ACC112 (cell line): ENCODE measurements around the gene MNX1.

Experiments
- H2AFZ ChIP-seq: fragments of 200-600 bp; sonication (generic); one replicate; pipeline ENCODE4 v1.6.0; 2017; ENCODE audit warnings: antibody characterized with exemption, low read length; ENCODE audit not compliant: unreplicated experiment
- H3K27ac ChIP-seq: fragments of 200-600 bp; sonication (generic); 2 replicates; pipeline ENCODE4 v1.5.1; 2014; ENCODE audit warnings: low read depth, mild to moderate bottlenecking, antibody characterized with exemption, low read length, moderate library complexity
- H3K27me3 ChIP-seq: fragments of 200-600 bp; sonication (generic); 2 replicates; pipeline ENCODE4 v1.6.1; 2014; ENCODE audit warnings: mild to moderate bottlenecking, antibody characterized with exemption, low read length, moderate library complexity, mixed read lengths; ENCODE audit not compliant: insufficient read depth
- H3K36me3 ChIP-seq: fragments of 200-600 bp; sonication (generic); 2 replicates; pipeline ENCODE4 v1.6.1; 2016; ENCODE audit warnings: mild to moderate bottlenecking, antibody characterized with exemption, low read length, moderate library complexity, mixed read lengths; ENCODE audit not compliant: insufficient read depth
- H3K4me1 ChIP-seq: fragments of 200-600 bp; sonication (generic); one replicate; pipeline ENCODE4 v1.6.1; 2016; ENCODE audit warnings: low read length, mixed read lengths; ENCODE audit not compliant: insufficient read depth, unreplicated experiment, control insufficient read depth
- H3K4me3 ChIP-seq: fragments of 200-600 bp; sonication (generic); 2 replicates; pipeline ENCODE4 v1.5.1; 2014; ENCODE audit warnings: mild to moderate bottlenecking, low read depth, low read length
- H3K79me2 ChIP-seq: fragments of 200-600 bp; sonication (generic); one replicate; pipeline ENCODE4 v1.6.0; 2016; ENCODE audit warnings: low read length; ENCODE audit not compliant: control insufficient read depth, unreplicated experiment, insufficient read depth

The MNX1 gene

DNA sequence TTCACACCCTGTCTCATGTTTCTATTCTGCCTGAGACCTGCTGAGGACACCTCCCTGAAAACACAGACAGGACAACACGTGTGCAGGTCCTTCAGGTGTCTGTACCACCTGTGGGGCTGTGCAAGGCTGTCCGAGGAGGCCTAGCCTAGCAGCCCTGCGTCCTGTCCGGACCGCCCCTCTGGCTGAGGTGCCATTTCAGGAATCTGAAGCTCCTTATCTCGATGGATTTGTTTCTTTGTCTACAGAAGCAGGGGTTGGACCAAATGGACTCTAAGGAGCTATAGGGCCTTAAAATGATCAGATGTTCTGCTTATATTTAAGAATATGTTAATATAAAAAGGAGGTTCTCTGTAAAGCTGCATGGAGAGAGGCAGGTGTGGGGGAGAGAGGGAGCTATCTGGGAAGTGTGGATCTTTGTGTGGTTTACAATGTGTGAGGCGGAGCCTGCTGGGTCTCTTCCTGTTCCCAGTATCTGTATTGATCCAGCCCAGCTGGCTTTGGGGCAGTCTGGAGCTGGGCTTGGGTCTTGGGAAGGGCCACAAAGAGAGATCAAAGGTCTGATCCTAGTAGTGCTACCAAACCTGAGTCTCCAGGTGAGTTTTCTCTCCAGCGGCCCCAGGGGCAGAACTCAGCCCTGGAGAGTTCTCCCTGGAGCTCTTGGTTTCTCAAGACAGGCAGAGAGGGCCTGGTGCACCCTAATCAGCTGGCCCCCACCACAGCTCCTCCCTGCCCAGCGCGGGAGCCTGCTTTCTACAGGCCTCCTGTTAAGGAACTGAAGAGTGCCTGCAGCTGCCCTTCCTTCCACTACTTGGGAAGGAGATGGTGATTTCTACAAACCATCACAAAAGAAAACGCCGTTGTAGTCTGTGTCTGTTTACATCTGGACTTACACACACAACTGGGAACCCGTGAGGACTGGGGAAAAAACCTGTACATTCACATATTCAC, 3.4 kb upstream of the MNX1 start:
- Histone ChIP-seq H3K36me3 (no peaks in the 10 kb centered on the region), H2AFZ (no peak overlapping the region), H3K27me3 (peaks cover 96% of the 10 kb centered on the region), H3K4me3 (no peak overlapping the region), H3K79me2 (no peaks in the 10 kb centered on the region), H3K4me1 (no peaks in the 10 kb centered on the region), H3K27ac (no peak overlapping the region)

DNA sequence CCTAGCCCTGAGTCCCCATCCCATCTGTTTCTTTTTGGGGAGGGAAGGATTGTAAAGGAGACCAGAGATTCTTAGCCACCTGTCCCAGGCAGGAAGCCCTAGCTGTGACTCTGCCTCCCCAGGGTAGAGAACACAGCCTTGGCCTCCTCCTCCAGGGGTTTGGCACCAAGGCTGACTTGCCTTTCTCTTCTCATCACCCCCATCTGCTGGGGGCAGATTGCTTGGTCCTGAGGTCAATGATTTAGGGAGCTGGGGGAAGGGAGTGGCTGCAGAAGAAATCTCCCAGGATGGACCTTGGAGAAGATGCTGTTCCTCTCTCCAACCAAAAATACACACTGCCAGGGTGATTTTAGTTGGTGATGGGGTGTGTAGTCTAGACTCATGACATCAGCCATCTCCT, 2.6 kb upstream of the MNX1 start:
- Histone ChIP-seq H3K27me3 (peaks cover 96% of the 10 kb centered on the region), H3K4me1 (no peaks in the 10 kb centered on the region), H3K27ac (no peak overlapping the region), H3K4me3 (no peak overlapping the region), H3K36me3 (no peaks in the 10 kb centered on the region), H3K79me2 (no peaks in the 10 kb centered on the region), H2AFZ (no peak overlapping the region)

DNA sequence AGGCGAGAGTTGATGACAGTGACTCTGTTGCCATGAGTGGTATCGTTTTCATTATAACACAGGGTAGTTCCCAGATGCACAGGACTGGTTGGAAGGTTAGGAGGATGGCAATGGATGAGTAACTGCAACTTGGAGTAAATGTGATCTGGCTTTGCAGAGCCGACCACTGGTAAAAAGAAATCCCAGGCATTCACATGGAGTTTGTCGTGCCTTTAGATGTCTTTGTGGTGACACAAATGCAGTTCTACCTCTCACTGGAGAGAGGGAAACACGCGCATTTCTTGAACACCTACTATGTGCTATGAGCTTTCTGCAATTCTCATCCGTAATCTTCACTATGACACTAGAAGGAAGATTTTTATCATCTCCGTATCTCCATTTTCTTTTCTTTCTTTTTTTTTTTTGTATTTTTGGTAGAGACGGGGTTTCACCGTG, 1.7 kb upstream of the MNX1 start:
- H3K36me3 ChIP-seq, result no peaks in the 10 kb centered on the region
- H3K79me2 ChIP-seq, result no peaks in the 10 kb centered on the region
- H3K27ac ChIP-seq, result no peak overlapping the region
- H3K4me3 ChIP-seq, result no peak overlapping the region
- H3K27me3 ChIP-seq, result peaks cover 96% of the 10 kb centered on the region
- no peaks in the 10 kb centered on the region for H3K4me1 ChIP-seq
- no peak overlapping the region for H2AFZ ChIP-seq

DNA sequence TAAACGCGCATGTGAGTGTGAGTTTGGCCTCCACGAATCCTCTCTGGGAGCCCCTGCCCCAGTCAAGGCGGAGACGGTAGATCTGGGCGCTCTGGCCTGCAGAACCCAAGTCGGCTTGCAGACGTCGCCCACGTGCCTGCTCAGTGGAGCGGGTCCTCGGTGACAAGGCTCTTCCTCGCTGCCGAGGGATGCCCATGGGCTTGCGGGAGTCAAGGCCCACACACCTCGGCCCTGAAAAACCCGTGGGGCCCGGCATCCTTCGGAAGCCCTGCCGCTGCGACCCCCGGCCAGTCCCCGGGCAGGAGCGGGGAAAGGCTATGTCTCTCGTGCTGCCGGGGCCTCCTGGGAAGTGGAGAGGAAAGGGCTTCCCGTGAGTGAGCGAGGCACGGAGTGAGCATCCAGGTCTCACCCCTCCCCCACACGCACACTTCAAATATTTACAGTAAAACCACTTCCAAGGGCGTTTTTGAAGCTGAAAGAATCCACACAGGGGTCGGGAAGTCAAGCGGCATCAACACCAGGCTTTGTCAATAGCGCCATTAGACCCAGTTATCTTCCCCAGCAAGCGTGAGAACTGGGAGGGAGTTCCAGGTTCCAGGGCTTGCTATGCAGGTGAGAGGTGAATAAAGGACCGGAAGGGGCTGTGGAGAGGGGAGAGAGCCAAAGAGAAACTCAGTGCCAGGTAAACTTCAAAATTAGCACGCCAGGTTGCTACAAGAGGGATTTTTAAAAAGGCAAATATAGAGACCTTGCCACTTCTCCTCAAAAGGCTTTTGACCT, 1.1 kb upstream of the MNX1 start:
- H3K79me2 ChIP-seq, result no peaks in the 10 kb centered on the region
- no peak overlapping the region for H3K4me3 ChIP-seq
- no peak overlapping the region for H3K27ac ChIP-seq
- no peak overlapping the region for H2AFZ ChIP-seq
- peaks cover 96% of the 10 kb centered on the region for H3K27me3 ChIP-seq
- H3K4me1 ChIP-seq, result no peaks in the 10 kb centered on the region
- no peaks in the 10 kb centered on the region for H3K36me3 ChIP-seq

DNA sequence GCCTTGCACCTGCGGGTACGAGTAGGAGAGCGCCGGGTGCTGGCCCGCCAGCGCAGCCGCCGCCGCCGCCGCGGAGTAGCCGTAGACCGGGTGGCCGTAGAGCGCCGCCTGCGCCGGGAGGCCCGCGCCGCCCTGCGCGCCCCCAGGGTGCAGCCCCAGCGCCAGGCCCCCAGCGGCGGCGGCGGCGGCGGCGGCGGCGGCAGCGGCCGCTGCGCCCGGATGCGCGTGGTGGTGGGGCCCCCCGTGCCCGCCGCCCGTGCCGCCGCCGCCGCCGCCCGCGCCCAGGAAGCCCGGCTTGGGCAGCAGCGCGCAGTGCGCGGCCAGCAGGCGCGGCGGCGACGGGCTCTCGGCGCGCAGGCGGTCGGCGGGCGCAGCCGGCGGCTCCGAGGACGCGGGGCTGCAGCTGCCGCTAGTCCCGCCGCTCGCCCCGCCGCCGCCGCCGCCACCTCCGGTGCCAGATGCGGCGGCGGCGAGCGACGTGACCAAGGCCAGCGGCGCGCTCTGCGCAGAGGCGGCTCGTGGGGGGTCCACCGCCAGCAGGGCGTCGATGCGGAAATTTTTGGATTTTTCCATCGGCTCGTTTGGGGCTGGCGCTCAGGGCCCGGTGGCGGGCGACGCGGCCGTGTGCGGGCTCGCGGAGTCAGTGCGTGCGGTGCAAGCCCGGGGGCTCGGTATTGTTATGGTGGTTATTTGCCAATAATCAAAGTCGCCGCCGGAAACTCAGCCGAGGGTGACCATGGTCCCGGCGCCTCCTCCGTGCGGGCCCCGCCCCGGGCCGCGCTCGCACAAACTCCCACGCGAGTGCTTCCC, 480 bp downstream of the MNX1 start:
- H3K27me3 ChIP-seq, result peaks cover 96% of the 10 kb centered on the region
- no peaks in the 10 kb centered on the region for H3K79me2 ChIP-seq
- H2AFZ ChIP-seq, result no peak overlapping the region
- no peaks in the 10 kb centered on the region for H3K4me1 ChIP-seq
- peak overlapping the region; percentile 16; the same call in 1 of the 2 replicates for H3K4me3 ChIP-seq
- H3K27ac ChIP-seq, result no peak overlapping the region
- H3K36me3 ChIP-seq, result no peaks in the 10 kb centered on the region

DNA sequence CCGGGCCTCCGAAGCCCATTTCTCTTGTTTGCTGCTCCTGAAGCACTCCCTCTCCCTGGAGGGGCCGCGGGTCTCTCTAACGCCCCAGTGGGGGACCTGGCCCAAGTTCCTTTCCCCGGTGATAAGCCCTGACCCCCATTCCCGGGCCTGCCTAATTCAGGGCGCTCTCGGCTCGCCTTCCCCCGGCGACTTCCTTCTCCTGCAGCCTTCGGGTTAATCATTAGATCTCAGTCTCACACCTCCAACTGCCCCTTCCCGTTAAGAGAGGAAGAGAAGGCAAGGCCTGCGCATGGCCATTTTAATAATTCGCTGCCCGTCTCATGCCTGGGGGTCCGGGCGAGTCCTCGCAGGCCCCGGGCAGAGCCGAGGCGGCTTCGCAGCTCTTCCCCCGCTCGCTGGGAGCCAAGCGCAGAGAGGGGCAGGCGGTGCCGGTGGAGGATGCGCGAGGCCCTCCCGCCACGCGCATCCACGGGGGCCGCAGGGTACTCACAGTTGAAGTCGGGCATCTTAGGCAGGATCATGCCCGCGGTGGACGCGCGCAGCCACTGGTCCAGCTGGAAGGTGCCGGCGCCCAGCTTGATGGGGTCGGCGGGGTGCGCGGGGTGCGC, 1.2 kb downstream of the MNX1 start:
- Histone ChIP-seq H2AFZ (no peak overlapping the region), H3K4me3 (no peak overlapping the region), H3K79me2 (no peaks in the 10 kb centered on the region), H3K36me3 (no peaks in the 10 kb centered on the region), H3K27me3 (peaks cover 96% of the 10 kb centered on the region), H3K27ac (no peak overlapping the region), H3K4me1 (no peaks in the 10 kb centered on the region)

DNA sequence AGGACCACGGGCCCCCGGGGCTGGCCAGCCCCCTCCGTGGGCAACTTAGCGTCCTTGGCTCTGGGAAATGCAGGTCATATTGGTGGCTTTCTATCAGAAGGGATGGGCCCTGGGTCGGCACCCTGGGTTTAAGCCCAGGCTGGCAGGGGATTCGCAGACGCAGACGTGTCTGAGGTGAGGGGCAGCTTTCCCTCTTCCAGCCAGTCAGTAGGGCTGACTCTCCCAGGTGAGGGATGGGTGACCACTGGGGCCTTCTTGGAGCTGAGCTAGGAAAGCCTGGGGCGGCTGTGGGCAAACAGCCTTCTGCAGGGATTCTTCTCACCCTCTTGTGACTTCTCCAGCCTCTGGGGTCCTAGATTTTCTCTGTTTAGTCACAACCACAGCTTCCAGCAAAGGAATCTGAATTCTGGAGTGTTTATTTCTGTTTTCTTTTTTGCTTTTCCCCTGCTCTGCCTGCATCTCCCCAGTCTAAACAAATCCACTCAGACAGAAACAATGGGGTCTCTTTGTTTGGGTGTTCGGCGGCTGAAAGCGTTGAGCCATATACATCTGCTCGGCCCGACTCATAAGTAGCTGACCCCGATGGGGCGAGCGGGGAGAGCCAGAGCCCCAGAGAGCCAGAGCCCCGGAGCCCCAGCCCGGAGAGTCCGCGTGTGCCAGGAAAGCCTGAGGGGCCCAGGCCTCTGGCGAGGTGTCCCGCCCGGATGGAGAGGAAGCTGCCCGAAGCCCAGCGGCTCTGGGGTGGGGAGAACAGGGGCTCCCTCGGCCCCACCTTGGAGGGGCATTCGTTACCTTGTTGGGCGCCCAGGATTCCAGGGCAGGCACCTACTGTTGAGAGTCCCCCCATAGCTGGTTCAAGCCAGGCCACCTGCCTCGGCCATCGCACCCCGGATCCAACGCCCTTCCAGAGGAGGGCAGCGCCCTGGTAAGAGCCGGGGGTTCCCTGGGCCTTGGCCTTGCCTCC, 2.0 kb downstream of the MNX1 start:
- Histone ChIP-seq H3K27me3 (peaks cover 96% of the 10 kb centered on the region), H3K4me3 (no peak overlapping the region), H2AFZ (no peak overlapping the region), H3K79me2 (no peaks in the 10 kb centered on the region), H3K4me1 (no peaks in the 10 kb centered on the region), H3K36me3 (no peaks in the 10 kb centered on the region), H3K27ac (no peak overlapping the region)

DNA sequence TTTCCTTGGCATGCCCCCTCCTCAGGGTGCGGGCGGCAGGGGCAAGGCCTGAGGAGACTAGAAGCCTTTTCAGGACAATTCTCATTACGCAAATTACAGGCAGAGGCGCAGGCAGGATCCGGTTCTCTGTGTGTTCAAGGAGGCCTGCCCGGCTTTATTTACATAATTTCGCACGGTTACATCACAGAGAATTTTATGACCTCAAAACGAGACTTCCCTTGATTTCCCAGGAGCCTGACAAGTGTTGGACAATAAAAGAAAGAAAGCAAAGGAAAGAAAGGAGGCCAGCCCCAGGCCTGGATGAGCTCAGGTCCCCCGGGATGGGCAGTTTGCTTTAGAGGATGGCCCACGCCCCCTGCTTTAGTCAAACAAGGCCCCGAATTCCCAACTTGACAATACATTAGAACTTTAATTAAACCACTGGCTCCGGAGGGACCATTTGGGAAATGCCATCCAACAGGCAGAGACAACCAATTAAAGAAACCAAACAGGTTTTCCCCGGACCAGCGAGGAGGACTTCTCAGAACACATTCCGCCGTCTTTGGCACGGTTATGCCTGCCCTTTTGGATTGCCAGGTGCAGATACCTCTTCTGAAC, 2.9 kb downstream of the MNX1 start:
- H3K36me3 ChIP-seq, result no peaks in the 10 kb centered on the region
- H3K4me1 ChIP-seq, result no peaks in the 10 kb centered on the region
- H3K27me3 ChIP-seq, result peaks cover 96% of the 10 kb centered on the region
- H3K27ac ChIP-seq, result no peak overlapping the region
- H2AFZ ChIP-seq, result no peak overlapping the region
- no peaks in the 10 kb centered on the region for H3K79me2 ChIP-seq
- no peak overlapping the region for H3K4me3 ChIP-seq

DNA sequence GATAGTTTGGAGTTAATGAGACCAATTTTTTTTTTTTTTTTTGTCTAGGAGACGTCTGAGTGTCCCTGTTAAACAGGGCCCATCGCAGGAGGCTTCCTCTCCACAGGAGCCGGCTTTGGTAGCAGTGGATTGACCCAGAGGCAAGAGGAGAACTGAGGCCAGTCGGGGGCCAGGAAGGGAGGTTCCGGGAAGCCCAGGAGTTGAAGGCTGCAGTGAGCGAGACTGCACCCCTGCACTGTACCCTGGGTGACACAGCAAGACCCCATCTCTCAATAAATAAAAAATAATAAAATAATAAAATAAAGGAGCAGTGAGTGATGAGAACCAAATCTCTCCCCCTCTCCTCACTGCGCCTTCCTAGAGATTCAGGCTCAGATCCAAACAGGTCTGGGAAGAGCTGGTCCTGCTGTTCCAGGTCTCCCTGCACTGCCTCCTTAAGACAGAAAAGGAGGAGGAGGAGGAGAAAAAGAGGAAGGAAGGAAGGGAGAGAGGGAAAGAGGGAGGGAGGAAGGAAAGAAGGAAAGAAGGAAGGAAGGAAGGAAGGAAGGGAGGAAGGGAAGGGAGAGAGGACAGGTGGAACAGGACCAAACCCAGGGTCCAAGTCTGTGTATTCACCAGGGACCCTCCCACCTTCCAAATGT, 3.5 kb downstream of the MNX1 start:
- Histone ChIP-seq H2AFZ (no peak overlapping the region), H3K4me3 (no peak overlapping the region), H3K36me3 (no peaks in the 10 kb centered on the region), H3K4me1 (no peaks in the 10 kb centered on the region), H3K27ac (no peak overlapping the region), H3K79me2 (no peaks in the 10 kb centered on the region), H3K27me3 (peaks cover 96% of the 10 kb centered on the region)
